Omental fat pad (tissue), 4 donors: ENCODE results near the gene MTA1. TPM values are rescaled to one million over a fixed set of nuclear protein-coding genes. Genes with fewer than 3 reads are reported as not detected.

ENCODE experiments used
- ATAC-seq: fragments of 150-250 bp; one replicate; pipeline ENCODE4 v1.9.1; 2016; ENCODE audit warnings: mild to moderate bottlenecking, moderate library complexity; ENCODE audit not compliant: low FRiP score
- DNase-seq: peaks from one replicate; pipeline ENCODE4 v3.0.0-alpha.2; 2019; ENCODE audit warnings: low spot score
- total RNA-seq, 4 donors: library from RNA; depleted of rRNA; stranded (reverse); fragments of >200 nt; gene quantifications; one replicate each; pipeline ENCODE4 v1.1.0, GENCODE V29; 2016
- TF ChIP-seq, protein P1 (sequence below), 3 donors: fragments of 450-650 bp; IDR thresholded peaks; one replicate each; pipeline ENCODE4 v1.5.1; 2016 to 2017; ENCODE audit warnings: antibody characterized with exemption in 3 of 3, mild to moderate bottlenecking in 3 of 3, moderate library complexity in 2 of 3

The MTA1 gene
- total RNA-seq, 4 donors from 2014 or later = 35.4 to 72.5 (median 59.7) TPM

DNA sequence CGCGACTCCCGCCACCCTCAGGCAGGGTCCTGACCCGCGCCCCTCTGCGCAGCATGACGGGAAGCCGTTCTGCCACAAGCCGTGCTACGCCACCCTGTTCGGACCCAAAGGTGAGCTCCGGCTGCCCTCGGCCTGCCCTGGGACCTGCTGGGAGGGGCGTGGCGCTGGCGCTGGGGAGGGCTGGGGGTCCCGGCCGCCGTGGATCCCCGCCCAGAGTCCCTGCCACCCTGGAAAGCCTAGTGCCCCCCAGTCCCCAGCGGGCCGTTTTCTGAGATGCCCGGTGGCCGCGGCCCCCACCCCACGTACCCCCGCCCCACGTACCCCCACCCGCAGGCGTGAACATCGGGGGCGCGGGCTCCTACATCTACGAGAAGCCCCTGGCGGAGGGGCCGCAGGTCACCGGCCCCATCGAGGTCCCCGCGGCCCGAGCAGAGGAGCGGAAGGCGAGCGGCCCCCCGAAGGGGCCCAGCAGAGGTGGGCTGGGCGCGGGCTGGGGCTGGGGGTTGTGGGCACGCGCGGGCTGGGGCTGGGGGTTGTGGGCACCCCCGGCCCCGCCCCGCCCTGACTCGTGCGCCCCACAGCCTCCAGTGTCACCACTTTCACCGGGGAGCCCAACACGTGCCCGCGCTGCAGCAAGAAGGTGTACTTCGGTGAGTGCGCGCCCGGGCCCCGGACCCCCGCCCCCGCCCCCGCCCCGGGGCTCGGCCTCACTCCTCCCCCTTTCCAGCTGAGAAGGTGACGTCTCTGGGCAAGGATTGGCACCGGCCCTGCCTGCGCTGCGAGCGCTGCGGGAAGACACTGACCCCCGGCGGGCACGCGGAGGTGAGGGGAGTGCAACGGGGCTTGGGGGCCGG is 59.0 kb downstream of the MTA1 start:
- DNase-seq (no peak), ATAC-seq (no peak)
- TF ChIP-seq, protein P1, sequence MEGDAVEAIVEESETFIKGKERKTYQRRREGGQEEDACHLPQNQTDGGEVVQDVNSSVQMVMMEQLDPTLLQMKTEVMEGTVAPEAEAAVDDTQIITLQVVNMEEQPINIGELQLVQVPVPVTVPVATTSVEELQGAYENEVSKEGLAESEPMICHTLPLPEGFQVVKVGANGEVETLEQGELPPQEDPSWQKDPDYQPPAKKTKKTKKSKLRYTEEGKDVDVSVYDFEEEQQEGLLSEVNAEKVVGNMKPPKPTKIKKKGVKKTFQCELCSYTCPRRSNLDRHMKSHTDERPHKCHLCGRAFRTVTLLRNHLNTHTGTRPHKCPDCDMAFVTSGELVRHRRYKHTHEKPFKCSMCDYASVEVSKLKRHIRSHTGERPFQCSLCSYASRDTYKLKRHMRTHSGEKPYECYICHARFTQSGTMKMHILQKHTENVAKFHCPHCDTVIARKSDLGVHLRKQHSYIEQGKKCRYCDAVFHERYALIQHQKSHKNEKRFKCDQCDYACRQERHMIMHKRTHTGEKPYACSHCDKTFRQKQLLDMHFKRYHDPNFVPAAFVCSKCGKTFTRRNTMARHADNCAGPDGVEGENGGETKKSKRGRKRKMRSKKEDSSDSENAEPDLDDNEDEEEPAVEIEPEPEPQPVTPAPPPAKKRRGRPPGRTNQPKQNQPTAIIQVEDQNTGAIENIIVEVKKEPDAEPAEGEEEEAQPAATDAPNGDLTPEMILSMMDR (IDR thresholded peaks at IDR 0.05) = no peak

DNA sequence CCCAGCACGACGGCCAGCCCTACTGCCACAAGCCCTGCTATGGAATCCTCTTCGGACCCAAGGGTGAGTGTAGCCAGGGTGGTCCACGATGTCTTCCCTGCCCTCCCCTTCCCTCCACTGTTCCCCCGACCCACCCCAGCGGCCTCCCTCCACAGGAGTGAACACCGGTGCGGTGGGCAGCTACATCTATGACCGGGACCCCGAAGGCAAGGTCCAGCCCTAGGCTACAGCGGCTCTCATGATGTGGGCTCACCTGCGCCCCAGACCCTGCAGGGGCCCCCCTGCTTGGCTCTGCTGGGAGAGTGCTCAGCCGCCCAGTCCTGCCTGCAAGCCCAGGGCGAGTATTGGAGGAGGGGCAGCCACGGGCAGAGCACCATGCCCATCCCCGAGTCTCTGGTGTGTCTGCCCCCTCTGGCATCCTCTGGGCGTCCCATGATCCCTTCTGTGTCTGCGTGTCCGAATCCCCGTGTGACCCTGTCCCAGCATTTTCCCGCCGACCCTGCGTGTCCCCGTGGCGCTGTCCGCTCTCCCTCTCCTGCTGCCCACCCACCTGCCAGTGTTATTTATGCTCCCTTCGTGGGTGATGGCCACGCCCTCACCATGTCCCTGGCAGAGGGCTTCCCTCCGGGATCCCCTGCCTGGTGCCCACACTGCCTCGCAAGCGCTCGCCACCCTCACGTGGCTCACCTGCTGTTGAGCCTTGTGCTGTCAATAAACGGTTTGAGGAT is 60.0 kb downstream of the MTA1 start:
- TF ChIP-seq, protein P1 (IDR thresholded peaks at IDR 0.05) = no peak
- DNase-seq = no peak
- ATAC-seq = no peak

GRCh38 chr14:105480199-105480746 is 60.6 kb downstream of the MTA1 start:
- ATAC-seq (no peak), DNase-seq (no peak)
- TF ChIP-seq, protein P1 (IDR thresholded peaks at IDR 0.05) = no peak

- DNase-seq = peak; percentile 96
- ATAC-seq = peak; percentile 80
- TF ChIP-seq, protein P1 (IDR thresholded peaks at IDR 0.05) = peak in 2 of 3 donors; percentile 76 to 96
Measured at GRCh38 chr14:105480807-105481801, 61.5 kb downstream of the MTA1 start.

GRCh38 chr14:105481886-105482457 is 62.3 kb downstream of the MTA1 start:
- ATAC-seq = peak; percentile 55
- TF ChIP-seq, protein P1 (IDR thresholded peaks at IDR 0.05) = no peak
- DNase-seq = peak; percentile 94
